Activated CD8-positive, alpha-beta memory T cell treated with anti-CD3 and anti-CD28 coated beads, Interleukin-2, amount 50 U/mL, for 24 hours (primary cell): Measurements from ENCODE around the gene TEDC1.

ENCODE experiments used
- DNase-seq: peaks from one replicate; pipeline ENCODE4 v3.0.0-alpha.2; 2020; ENCODE audit errors: extremely low read depth

Gene TEDC1

DNA sequence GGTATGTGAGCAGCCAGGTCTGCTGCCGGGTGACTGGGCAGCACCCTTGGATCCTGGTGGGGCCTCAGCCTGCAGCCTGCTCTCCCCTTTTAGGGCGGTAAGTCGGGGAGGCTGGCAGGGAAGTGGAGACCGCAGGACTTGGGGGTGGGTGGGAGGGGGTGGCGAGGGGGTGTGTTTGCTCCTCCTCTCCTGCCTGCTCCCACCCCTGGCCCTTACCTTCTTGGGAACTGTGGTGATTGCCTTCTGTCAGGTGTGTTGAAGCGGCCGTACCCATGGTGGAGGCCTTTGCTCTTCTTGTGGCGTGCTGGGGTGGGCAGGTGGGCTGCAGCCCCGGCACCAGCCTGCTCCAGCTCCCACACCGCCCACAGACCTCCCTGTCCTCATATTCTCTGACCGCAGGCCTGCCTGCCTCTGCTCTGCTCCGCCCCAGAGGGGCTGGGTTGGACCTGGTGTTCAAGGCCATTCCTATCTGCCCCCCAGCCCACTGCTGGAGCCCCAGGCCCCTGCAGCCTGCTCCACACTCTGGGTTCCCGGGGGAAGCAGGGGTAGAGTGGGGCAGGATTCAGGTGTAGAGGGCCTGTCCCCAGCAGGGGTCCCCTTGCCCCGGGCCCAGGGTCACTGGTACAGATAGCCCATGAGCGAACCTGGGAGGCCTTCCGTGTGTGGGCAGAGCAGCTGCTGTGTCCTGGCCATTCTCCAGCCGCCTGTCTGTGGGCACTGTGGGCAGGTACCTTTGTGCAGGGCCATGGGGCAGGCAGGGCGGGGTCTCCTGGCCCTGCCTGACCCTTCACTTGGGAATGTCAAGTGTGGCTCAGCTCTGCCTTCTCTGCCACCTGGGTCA lies 5.2 kb downstream of the TEDC1 start:
- no peak for DNase-seq

DNA sequence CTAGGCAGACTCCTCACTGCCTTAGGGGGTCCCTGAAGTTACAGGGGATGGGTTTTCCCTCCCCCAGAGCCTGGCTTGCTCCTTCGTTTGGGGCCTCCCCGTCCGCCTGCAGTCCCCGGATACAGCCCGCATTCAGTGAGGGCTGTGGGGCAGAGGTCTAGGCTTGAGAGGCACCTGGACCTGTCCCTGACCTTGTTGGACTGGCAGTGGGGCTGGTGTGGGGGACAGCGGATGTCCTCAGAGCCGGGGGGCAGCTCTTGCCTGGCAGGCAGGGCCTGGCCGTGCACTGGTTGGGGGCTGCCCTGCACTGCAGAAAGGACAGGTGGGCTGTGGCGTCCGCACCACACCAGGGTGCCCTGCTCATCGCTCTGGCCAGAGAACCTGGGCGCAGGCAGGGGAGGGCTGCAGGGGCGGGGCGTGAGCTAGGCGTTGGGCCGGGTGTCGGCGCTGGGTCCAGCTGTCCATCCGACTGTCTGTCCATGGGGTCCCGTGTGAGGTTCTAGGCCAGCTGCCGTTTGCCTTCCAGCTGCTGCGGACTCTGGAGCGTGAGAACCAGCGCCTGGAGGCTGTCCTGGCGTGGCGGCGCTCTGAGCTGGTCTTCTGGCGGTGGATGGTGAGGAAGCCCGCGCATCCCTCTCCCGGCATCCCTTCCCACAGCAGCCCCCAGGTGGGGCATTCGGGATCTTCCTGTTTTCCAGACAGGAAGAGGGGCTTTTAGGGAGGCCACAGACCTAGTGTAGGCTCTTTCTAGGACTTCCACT lies 6.0 kb downstream of the TEDC1 start:
- DNase-seq: no peak

DNA sequence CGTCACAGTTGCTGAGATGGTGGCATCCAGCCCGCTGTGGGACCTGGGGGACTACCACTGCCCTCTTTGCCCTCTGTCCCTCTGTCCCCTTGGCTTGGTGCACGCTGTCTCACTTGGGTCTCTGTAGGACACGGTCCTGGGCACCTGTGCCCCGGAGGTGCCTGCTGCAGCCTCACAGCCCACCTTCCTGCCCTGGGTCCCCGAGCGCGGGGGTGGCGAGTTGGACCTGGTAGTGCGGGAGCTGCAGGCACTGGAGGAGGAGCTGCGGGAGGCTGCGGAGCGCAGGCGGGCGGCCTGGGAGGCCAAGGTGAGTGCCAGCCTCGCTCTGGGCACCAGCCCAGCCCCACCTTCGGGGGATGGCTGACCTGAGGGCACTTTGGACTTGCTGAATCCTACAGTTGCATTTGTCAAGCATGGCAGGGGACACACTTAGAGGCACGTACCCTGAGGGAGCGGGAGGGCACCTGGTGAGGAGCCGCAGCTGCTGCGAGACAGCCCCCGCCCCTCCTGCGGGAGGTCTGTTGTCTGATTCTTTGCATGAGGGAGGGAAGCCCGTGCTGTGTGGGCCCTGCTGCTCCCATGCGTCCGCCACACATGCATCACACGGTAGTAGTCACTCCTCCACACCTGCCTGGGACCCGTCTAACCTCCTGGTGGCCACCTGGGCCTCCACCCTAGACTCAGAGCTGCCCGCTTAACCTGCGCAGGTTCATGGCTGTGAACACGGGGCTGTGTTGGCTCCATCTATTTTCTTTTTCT lies 6.8 kb downstream of the TEDC1 start:
- DNase-seq: no peak

DNA sequence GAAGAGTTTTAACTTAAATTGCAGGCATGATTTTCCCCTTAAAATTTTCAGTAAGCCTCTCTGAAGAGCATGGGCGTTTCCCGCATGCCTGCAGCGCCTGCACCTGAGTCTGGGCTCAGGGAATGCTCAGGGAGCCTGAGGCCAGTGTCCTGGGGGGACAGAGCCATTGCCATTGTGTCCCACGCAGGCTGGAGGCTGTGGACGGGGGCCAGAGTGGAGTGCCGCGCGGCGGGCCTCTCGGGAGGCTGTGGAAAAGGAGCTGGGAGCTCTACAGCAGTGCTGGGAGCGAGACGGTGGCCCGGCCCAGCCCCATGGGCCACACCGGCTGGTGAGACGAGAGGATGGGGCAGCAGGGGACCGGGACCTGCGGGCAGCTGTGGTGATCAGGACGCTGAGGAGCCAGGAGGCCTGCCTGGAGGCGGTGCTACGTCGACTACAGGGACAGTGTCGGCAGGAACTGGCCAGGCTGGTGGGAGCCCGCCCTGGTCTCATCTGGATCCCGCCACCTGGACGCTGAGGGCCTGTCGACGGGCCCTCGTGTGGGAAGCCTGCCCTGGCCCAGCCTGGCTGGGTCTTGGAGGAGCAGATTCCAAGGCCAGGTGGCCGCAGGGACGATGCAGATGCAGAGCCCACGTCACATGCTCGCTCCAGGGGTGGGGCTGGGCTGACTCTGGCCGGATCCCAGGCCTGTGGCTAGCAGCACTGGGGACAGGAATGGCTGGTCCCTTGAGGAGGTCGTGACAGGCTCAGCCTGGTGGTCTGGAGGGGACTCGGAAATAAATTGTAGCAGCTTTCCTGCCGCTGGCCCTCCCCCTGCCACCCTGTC lies 7.6 kb downstream of the TEDC1 start:
- DNase-seq: no peak

DNA sequence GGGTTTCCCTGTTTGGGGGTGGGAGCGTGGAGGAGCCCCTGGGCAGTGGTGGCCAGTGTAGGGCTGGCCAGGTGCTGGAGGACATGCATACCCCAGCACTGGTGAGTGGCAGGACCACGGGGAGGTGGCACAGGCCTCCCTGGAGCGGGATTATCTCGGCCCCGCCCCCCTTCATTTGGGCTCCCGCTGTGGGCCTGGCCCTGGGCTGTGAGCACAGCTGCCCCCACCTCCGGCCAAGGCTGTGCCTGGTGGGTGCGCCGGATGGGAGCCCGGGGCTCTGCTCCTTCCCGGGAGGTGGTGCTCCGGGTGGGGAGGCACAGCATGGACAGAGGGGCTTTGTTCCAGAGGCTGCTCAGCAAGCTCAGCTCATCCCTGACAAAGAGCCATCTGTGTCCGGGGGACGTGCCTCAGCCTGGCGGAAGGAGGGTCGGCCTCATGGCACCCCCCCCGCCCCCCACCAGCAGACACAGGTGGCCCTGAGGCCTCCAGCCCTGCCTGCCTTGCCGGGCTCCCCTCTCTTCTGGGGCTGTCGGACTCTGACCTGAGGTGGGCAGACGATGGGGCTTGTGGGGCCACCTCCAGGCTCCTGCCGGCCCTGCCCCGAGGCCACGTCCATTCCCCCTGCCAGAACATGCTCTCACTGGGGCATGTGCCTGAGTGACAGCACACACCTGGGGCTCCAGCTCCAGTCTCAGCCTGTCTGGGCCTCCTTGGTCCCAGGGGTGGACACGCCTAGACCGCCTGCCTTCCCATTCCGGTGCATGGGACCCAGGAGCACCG lies 8.4 kb downstream of the TEDC1 start:
- no peak for DNase-seq

DNA sequence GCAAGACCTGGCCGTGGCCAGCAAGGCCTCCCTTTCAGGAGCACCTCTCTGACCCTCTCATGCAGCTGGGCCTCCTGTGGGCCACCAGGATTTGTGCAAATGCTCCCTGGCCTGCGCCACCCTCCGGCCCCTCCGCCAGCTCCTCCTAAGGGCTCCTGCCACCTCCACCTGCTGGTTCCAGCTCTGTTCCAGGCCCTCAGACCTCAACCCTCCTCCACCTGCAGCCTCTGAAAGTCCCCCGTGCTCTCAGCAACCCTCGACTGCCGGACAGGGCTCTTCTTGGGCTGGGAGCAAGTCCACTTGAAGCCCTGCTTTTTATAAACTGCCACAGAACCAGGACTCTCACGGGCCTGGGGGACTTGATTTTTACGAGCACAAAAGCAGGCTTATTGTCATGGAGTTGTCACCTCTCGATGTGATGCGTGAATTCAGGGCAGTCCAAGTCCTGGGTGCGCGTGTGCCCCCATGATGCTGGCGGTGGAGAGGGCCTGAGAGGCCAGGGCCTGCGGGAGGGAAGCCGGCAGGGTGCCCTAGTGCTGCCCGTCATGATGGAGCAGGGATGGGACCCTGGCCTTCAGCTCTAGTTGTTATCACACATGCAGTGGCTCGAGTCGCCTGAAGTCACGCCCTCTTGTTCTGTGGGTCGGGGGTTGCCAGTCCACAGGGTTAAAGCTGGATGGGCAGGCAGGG lies 9.1 kb downstream of the TEDC1 start:
- no peak for DNase-seq

DNA sequence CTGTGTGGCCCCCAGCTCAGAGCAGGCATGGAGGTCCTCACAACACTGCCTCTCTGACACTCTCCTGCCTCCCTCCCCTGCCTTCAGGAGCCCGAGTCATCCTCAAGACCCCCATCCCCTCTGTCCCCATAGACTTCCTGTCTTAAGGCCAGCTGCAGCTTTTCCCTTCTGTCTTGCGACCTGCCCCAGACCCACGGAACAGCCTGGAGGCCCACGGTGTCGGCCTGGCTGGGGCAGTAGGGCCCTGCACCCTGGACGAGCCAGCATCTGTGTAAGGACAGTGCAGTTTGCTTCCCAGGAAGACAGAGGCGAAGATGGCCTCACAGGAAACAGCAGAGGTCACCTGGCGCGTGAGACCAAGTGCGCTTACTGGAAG lies 9.7 kb downstream of the TEDC1 start:
- DNase-seq: no peak

DNA sequence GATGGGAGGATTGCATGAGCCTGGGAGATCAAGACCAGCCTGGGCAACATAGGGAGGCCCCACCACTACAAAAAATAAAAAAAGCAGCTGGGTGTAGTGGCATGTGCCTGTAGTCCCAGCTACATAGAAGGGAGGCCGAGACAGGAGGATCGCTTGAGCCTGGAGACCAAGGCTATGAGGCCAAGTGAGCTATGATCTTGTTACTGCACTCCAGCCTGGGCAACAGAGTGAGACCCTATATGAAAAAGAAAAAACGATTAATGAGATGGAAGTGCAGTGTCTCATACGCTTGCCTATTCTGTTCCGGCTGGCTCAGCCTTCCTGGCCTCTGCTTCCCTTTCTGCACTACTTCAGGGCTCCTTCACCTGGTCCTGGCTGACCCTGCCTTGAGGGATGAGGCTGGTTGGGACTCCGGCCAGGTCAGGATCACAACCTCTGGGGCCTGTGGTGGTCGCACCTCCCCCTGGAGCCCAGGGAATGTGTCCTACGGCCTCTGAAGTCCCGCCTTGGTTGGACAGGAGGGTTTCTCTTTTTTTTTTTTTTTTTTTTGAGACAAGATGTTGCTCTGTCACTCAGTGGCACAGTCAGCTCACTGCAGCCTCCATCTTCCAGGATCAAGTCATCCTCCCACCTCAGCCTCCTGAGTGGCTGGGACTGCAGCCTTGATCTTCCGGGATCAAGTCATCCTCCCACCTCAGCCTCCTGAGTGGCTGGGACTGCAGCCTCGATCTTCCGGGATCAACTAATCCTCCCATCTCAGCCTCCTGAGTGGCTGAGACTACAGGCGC lies 10.7 kb downstream of the TEDC1 start:
- DNase-seq: no peak

DNA sequence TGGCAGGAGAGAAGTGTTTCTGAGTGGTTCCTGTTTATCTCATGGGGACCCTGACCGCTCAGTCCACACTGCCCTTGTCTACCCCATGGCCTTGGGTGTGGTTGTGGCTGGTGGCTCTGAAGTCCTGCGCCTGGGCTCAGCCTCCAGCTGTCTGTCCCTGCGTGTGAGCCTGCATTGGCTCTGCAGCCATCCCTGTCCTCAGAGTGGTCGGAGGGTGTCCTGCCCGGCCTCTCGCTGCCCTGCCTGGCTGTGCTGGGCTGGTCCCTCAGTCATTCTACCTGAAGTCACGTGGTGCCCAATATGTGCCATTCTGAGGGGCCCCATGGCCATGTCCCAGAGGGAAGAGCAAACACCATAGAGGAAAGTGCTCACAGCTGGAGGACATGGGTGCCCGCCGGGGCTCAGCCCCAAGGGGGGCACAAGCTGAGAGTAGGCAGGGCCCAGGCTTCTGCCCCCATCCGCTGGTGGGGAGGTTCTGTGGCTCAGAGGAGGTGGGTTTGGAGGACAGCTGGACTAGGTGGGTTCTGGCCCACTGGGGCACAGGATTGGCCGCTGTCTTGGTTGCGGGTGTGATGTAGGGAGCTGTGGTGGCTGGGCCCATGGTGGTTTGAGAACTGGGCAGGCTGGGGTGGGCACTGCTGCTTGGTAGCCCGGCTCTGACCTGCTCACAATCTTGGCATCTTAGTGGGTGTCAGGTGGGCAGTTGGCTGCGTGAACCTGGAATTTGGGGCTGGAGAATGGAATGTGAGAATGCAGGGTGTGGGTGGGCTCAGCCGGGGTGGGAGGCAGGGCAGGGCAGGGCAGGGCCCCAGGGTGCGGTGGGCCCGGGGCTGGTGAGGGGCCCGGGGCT lies 11.6 kb downstream of the TEDC1 start:
- DNase-seq: no peak

DNA sequence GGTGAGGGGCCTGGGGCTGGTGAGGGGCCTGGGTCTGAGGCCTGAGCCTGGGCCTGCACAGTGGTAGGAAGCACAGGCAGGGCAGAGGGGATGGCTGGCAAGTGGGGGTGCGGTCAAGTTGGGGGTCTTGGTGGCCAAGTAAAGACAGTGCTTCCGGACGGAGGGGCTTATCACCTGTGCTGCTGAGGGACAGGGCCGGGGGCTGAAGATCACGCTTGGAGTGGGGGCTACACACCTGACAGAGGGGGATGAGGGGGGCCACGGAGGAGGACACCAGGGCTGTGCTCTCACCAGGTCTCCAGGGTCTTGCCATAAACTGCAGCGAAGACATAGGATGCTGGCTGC lies 12.2 kb downstream of the TEDC1 start:
- no peak for DNase-seq

DNA sequence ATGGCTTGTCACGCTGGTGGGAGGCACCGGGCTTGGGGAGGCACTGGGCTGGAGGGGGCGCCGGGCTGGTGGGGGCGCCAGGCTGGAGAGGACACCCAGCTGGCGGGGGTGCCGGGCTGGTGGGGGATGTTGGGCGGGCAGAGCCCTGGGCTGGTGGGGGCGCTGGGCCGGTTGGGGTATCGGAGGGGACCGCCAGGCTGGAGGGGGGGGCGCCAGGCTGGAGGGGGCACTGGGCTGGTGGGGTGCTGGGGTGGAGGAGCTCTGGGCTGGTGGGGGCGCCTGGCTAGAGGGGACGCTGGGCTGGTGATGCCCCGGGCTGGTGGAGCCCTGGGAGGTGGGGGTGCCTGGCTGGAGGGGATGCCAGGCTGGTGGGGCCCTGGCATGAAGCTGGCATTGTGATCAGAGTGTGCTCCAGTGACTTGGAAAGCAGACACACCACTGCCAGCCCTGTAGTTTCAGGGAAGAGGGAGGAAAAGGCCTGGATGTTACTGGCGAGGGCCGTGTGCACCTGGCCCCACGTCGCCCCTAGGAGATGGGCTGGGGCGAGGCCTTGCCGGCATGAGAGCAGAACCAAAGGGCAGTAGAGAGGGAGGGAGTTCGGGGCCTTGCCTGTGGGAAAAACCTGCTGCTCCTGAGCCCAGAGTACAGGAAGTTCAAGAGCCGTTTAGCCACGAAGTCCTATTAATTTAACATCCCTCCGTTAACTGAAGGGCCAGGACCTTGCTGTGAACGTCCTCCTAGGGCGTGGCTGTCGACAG lies 13.1 kb downstream of the TEDC1 start:
- no peak for DNase-seq

DNA sequence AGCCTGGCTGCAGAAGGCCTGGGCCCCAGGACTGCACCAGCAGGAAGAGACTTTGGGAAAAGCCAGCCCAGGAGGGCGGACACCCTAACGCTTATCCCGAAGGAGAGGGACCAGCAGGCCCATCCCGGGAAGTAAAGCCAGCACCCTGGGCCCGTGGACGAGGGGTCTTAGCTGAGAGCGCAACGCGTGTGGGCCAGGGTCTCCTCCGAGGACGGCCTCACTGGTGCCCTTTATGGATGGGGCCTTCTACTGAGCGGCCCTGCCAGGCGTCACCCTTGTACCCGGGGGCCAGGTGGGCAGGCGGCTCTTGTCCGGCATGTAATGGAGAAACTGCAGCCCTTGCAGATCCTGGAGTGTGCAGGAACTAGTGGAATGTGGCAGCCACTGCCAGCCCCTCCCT lies 14.1 kb downstream of the TEDC1 start:
- no peak for DNase-seq

DNA sequence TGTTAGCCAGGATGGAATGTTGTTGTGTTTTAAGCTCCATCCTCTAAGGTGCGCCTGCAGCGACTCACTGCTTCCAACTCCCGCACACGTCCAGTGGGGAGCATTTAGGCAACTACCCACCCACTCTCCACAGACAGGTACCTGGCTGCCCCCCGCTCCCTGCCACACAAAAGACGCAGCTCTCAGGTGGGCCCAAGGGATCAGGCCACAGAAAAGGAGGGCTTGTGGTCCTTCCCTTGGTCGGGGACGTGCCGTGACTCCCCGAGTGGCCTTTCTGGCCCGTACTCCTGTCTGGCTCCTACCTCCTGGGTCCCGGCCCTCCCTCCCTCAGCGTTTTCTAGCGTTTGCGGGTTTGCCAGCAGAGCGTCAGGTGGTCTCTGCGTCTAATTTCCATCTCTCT lies 16.2 kb downstream of the TEDC1 start:
- no peak for DNase-seq

DNA sequence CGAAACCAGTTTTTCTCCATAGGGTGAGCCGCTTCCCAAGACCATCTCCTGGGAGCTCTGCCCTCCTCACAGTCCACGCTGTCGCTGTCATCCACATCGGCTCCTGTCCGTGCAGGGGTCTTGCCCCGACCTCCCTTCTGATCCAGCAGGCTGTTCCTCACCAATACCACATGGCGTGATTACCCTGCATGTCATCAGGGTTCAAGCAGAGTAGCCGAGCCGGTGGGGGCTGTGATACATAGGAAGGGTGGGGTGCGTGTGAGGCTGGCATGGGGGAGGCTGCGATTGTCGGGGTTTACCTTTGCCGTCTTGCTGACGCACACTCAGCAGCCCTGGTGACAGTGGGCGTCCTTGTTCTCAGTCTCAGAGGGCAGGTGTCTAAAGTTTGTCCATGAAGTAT lies 17.0 kb downstream of the TEDC1 start:
- no peak for DNase-seq

DNA sequence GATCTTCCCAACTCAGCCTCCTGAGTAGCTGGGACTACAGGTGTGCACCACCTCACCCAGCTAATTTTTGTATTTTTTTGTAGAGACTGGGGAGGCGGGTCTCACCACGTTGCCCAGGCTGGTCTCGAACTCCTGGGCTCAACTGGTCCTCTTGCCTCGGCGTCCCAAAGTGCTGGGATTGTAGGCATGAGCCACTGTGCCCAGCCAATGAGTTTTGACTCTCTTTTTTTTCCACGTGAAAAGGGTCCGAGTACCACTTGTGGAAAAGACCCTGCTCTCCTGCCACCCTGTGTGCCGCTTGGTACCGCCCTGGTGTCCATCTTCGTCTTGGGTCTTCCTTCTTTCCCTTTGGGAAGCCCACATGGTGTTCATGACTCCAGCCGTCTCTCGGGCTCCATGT lies 17.6 kb downstream of the TEDC1 start:
- DNase-seq: no peak

DNA sequence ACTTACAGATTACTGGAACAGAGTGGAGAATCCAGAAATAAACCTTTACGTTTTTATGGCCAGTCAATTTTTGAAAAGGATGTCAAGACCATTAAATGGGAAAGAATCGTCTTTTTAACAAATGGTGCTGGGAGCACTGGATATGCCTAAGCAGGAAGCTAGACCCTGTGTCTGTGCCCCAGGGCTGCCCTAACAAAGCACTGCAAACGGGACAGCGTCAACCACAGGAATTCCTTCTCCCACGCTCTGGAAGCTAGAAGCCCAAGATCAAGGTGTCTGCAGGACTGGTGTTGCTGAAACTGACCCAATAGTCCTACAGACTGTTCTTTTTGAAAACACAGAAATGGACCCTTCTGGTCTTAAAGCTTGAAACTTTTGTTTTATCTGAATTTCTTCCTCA lies 26.1 kb downstream of the TEDC1 start:
- no peak for DNase-seq

DNA sequence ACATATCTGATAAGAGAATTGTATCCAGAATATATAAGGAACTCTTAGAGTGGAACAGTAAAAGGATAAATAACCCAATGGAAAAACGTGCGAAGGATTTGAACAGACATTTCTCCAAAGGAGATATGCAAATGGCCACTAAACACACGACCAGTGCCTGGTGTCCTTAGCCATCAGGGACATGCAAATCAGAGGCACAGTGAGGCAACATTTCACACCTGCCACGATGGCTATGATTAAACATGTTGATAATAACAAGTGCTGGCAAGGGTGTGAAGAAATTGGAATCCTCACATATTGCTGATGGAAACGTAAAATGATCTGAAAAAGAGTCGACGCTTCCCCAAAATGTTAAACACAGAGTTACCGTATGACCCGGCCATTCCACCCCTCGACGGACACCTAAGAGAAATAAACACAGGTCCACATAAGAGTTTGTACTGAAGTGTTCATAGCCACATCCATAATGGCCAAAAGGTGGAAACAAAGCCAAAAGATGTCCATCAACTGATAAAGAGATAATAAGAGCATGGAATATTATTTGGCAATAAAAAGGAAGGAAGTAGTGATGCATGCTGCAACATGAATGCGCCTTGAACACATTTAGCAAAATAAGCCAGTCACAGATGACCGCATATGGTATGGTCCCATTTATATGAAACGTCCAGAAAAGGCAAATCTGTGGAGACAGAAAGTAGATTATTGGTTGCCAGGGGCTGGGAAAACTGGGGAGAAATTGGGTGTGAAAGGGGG lies 29.1 kb downstream of the TEDC1 start:
- no peak for DNase-seq
